Activated gamma-delta T cell treated with anti-CD3 and anti-CD28 coated beads, Interleukin-2, amount 50 U/mL, for 16 hours (primary cell): ENCODE results near the gene REXO4.
"Not testable (repeated sequence)": the region's sequence is repeated elsewhere in the genome, so short reads cannot be mapped to it uniquely, and the experiment has no call there.

Experiments
- DNase-seq: peaks from one replicate; pipeline ENCODE4 v3.0.0-alpha.2; 2020; ENCODE audit warnings: low read depth

REXO4 gene

DNA sequence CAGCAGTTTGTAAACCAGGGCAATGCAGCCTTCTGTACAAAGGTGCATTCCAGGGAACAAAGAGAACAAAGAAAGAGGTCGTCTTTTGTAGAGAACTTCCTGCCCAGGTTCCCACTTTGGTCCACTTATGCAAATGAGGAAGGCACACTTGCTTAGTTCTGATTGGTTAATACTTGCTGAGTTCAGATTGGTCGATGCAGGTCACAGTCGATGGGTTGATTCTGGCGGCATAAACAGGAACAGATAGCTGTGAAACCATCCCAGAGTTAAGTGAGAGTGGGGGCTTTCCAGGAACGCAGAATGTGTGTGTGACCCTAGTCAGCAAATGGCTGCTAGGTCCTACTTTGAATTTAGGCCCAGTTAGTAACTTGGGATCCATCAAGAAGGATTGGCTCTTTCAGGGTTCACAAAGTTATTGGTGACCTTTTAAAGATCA is 2.6 kb upstream of the REXO4 start:
- DNase-seq, result no peak

DNA sequence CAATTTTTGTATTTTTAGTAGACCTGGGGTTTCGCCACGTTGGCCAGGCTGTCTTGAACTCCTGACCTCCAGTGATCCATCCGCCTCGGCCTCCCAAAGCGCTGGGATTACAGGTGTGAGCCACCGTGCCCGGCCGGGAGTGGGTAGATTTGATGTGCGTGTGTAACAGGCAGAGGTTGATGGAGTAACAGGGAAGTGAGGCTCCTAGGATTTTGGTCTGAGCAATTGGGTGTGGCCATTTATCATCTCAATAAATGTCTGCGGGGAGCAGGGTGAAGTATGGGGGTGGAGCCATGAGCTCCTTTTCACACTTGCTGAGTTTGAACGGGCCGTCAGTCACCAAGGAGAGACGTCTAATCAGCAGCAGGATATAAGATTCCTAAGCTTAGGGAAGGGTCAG is 1.2 kb upstream of the REXO4 start:
- no peak for DNase-seq

DNA sequence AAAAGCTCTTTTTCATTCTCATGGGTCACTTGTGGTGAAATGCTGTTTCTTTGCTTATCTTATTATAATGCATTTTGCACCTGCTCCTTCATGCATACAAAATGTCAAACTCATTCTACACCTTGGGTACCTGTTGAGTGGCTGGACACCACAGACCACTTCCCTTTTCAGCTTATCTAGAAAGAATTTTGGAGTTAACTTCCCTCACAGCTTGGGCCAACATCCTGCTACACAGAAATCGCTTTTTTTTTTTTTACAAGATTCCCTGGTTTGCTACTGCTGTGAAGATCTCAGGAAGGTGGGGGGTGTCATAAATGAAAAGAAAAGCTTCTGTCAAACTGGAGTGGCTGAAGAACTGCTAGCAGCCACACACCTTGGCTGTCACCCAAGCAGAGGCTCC is 2.6 kb downstream of the REXO4 start:
- no peak for DNase-seq

DNA sequence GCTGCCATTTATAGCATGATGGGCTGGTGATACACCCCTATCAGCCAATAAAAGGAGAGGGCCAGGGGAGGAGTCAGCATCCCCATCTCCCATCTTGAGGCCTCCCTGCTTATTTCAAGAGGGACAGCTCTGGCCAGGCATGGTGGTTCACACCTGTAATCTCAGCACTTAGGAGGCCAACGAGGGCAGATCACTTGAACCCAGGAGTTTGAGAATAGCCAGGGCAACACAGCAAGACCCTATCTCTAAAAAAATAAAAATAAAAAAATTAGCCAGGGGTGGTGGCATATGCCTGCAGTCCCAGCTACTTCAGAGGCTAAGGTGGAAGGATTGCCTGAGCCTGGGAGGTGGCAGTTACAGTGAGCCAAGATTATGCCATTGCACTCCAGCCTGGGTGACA is 9.8 kb downstream of the REXO4 start:
- no peak for DNase-seq

DNA sequence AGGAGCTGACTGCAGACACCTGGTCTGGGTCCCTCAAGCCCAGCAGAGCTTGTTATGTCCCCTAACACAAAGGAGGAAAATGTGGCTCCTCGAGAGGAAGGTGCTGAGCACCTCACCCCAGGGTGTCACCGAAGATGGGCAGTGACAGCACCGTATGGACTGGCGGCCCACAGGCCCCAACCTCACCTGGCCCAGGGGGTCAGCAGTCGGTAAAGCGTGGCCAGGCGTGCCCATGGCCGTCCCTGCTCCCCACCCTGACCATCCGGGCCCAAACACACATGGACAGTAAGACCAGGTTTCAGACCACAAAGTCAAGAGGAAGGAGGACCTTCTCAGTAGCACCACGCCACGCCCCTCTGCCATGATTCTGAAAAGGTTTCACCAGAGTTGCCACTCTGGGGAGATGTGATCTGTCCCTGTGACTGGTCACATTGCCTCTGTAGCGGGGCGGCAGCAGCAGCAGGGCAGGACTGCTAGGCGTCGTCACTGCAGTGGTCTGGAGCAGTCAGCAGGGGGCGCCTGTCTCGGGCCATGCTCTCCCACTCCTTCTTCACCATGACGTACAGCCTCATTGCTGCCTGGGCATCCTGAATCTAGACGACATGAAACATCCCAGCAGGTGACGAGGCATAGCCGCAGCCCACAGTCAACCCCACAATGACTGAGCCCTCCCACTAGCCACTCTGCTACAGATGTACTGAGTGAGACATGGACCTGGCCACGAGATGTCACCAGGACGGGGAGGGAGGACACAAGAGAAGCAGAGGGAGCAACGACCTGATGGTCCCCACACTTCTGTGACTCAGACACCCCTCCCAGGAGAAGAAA is 11.1 kb downstream of the REXO4 start:
- peak; percentile 64 for DNase-seq

DNA sequence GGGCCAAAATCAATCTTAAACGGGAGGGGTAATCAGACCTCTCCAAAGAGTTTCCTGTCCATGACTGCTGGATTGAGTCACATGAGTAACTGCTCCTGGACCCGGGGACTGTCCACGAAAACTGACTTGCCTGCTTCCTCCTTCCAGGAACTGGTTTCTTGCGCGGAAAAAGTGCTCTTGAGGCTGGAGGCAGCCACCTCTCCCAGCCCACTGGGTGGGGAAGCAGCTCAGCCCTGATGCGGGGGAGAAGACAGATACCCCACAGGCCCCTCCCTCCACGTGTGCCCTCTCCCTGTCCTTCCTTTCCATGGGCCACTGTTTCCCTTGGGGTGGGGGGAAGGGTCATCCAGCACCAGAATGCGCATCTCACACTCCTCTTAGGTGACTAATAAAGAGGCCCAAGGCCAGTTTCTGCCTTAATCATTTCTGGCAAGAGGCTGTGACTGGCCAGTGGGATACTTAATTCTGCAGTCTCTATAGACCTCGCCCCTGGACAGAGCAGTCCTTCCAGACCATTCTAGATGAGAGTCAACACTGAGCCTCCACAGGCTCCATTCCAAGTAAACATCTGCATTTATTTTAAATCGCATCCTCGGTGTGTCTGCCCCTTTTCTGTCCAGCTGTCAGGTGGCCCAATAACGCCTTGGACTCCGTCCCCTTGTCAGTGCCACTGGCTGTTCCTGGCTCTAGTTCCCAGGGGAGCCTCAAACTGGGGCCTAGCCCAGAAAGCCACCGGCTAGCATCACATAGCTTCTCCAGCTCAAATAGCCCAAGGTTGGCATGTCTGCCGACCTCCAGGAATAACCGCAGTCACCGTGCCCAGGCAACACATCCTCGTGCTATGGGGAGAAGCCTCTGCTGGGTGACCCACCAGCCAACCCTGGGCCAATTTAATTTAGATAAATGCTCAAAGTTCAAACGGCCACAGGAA is 12.0 kb downstream of the REXO4 start:
- no peak for DNase-seq

DNA sequence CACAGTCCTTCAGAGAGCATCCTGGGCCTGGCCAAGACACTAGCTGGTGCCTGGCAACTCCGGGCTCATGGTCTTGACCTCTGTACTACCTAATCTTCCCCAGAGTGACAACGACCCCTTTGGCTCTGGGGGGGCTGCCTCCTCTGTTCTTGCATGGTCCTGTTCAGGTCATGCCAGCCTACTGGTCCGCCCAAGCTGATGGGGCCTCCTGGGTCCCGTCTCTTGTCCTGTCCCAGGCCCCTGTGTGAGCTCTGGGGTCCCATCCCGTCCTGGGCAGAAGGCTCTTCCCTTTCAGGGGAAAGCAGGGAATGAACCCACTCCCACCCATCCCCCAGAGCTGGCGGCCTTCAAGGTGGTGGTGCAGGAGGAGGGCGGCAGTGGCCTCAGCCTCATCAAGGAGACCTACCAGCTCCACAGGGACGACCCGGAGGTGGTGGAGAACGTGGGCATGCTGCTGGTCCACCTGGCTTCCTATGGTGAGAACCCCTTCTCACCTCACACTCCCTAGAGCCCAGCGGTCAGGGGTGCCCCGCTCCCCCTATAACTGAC is 13.3 kb downstream of the REXO4 start:
- DNase-seq, result no peak

DNA sequence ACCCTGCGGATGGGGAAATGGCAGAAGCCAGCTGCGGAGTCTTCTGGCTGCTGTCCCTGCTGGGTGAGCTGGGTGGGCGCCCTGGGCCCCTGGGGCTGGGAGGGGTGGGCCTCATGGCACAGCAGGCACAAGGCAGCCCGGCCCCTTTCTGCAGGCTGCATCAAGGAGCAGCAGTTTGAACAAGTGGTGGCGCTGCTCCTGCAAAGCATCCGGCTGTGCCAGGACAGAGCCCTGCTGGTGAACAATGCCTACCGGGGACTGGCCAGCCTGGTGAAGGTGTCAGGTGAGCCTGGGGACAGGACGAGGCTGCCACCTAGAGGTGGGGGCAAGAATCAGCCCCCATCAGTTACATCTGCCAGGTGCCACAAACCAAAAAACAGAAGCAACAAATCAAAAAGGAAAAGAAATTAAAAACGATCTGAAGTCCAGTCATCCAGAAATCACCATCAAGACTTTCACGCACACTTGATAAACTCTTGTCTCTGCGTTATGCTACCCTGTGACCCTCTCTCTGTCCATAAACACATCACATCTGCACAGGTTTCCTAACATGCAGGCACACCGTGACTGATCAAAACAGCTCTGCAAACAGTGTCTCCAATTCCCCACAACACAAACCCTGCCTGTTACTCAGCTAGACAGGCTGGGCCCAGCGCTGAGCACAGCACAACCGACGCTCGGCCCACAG is 13.9 kb downstream of the REXO4 start:
- DNase-seq, result peak; percentile 38

DNA sequence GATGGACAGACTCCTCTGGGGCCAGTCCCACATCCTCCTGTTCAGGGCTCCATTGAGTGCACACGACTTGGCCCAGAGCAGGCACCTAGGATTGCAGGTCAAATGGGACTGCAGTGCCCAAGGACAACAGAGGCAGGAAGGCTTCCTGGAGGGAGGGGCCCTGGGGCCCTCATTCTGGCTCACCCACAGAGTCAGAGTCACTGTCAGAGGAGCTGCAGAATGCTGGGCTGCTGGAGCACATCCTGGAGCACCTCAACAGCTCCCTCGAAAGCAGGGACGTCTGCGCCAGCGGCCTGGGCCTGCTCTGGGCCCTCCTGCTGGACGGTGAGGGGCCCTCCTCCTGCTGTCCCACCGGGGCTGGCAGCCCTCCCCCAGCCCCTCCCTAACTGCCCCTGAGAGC is 15.1 kb downstream of the REXO4 start:
- DNase-seq, result no peak

DNA sequence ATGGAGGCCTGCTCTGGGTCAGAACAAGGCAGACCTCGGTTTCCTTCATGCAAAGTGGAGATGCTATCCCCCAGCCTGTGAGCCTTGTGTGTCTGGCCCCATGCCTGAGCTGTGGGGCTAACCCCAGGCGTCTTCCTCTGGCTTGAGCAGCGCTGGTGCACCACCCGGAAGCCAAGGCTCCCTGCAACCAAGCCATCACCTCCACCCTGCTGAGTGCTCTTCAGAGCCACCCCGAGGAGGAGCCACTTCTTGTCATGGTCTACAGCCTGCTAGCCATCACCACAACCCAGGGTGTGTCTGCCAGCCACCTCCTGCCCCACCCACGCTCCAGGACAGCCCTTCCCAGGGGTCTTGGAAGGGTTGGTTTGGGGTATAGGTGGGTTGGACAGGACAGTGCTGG is 16.2 kb downstream of the REXO4 start:
- no peak for DNase-seq

DNA sequence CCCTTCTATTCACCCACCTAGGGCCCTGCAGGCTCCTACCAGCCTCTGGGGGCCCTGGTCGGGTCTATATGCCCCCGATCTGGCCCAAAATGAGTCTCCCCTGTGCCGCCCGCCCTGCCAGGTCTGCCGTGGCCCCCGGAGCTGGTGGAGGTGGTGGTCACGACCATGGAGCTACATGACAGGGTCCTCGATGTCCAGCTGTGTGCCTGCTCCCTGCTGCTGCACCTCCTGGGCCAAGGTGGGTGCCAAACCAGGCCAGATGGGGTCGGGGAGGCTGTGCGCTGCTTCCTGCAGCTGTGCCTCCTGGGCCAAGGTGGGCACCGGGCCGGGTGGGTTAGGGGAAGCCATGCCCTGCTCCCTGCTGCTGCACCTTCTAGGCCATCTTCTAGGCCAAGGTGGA is 17.5 kb downstream of the REXO4 start:
- no peak for DNase-seq

DNA sequence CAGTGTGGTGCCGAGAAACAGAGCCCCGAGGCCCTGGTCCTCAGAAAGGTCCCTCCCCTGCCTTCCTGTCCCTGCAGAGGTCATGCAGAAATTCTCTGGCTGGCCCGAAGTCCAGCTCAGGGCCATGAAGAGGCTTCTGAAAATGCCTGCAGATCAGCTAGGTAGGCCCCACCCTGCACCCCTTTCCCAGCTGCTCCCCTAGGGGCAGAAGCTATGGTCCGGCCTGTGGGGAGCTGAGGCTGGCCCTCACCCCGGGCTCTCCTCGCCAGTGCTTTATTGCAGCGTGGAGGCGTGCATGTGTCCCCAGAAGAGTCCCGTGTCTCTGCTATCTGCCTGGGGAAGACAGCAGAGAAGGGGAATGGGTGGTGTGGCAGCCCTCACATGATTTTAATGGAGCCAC is 19.9 kb downstream of the REXO4 start:
- DNase-seq, result no peak

DNA sequence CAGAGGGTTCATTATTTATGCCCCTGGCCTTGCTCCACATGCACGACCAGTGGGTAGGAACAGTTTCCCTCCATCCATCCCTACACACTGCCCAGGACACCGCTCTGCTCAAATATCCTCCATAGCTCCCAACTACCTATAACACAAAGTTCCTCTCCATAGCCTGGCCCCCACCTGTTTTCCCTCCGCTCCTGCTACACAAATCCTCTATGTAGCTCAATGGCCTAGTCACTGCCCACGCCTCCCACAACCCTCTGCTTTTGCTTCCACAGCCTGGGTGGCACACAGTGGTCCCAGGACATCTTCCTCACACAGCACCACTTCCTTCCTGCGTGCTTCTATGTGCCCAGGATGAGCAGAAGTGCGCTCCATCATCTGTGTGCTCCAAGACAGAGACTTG is 20.4 kb downstream of the REXO4 start:
- DNase-seq, result no peak

DNA sequence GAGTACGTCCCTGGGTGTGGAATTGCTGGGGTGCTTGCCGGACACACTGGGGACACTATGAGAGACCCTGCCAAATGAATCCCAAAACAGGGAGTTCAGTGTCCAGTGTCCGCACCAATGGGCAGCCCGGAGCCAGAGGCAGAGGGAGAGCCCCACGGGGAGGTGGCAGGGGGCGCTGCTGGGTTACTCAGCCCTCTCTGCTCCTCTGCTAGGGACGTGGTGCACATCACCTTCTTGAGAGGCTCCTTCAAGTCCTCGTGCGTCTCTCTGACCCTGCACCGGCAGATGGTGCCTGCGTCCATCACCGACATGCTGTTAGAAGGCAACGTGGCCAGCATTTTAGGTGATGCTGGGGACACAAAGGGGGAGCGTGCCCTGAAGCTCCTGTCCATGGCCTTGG is 20.9 kb downstream of the REXO4 start:
- DNase-seq, result no peak

DNA sequence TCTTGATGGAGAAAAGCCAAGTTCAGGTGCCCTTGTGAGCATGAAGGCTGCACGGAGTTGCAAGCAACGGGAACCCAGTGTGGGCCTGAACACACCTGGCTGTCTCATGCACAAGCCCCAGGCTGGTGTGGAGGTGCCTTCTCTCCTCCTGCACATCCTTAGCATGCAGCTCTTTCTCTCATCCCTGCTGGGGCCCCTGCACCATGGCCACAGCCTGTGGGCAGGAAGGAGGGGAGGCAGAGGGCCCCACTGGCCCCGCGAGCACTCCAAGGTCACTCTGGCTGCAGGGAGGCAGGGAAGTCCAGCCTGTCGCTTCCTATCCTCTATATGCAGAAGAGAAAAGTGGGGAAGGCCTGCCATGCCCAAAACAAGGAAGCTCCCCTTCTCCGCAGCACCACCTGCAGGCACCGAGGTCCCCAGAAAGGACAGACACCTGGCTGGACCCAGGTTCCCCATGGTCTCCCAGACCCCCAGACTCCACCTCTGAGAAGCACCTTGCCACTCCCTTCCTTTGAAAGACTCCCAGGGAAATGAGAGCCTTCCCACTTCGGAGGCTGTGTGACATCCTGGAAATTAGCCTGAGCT is 23.0 kb downstream of the REXO4 start:
- DNase-seq, result no peak

DNA sequence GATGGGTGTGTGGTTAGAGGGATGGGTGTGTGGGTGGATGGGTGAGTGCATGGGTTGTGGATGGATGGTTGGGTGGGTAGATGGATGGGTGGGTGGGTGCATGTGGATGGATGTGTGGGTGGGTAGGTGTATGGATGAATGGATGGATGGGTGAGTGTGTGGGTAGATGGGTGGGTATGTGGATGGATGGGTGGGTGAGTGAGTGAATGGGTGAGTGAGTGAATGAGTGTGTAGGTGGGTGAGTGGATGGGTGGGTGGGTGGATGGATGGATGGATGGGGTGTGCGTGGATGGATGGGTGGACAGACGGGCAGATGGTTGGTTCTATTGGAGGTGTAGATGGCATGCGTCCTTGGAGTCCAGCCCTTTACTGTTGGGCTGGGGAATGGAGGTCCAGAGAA is 24.4 kb downstream of the REXO4 start:
- no peak for DNase-seq

DNA sequence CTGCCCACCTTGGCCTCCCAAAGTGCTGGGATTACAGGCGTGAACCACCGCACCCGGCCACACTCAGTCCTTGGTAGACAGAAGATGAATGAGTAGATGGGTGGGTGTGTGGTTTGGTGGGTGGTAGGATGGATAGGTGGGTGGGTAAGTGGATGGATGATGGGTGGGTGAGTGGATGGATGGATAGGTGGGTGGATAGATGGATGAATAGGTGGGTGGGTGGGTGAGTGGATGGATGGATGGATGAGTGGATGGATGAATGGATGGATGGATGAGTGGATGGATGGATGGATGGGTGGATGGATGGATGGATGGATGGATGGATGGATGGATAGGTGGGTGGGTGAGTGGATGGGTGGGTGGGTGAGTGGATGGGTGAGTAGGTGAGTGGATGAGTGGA is 25.5 kb downstream of the REXO4 start:
- DNase-seq, result not testable (repeated sequence)

DNA sequence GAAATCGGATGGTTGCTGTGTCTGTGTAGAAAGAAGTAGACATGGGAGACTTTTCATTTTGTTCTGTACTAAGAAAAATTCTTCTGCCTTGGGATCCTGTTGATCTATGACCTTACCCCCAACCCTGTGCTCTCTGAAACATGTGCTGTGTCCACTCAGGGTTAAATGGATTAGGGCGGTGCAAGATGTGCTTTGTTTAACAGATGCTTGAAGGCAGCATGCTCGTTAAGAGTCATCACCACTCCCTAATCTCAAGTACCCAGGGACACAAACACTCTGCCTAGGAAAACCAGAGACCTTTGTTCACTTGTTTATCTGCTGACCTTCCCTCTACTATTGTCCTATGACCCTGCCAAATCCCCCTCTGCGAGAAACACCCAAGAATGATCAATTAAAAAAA is 26.4 kb downstream of the REXO4 start:
- DNase-seq, result not testable (repeated sequence)

DNA sequence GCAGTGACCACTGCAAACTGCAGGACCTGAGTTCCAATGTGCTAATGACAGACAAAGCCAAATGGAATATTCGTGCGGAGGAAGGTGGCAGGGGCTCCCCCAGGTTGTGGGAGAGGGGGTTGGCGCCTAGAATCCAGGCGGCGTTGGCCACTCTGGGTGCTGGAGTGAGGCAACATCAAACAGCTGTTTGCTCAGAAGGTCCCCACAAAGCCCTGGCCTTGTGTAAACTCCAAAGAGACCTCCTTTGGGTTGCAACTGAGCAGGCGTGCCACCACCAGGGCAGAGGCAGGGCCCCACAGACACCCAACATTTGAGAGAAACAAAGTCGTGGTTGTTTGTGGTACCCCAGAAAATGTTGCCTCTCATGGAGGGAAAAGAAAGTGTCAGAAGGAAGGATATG is 27.1 kb downstream of the REXO4 start:
- DNase-seq, result no peak

DNA sequence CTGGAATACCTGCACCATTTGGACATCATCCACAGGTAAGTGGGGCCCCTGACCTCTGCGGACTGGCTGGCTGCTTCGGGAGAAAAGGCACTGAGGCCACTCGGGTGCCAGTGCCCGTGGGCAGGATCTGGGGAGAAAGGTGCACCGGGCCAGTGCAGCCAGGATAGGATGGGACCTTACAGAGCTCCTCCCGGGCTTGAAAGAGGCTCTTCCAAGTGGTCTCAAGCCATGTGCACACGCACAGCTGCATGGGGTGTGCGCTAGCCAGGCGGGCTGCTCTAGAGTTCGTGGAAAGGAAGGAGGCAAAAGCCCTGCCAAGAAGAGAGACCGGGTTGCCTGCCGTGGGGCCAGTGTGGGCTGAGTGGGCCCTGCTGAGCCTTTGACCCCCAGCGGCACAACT is 28.2 kb downstream of the REXO4 start:
- no peak for DNase-seq

DNA sequence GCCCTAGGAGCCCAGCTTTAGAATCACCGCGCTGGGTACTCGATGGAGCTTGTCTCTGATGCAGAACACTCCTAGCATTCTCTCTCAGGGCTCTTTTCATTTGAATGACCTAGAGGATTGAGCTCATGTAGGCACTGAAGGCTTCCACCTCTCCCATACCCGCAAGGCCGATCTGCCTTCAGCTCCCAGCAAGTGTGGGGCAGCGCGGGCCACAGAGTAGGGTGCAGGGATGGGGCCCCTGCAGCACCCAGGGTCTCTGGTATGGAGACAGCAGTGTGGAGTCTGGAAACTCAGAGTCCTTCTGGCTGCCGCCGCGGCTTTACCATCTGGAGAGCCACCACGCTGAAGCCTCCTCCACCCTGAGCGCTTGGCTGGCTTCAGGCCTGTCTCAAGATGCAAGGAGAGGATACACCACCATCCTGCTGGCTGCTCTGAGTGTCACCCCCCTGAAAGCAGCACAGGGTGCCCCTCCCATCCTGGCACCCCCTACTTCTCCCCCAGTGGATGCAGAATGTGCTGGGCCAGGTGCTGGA is 28.7 kb downstream of the REXO4 start:
- no peak for DNase-seq

DNA sequence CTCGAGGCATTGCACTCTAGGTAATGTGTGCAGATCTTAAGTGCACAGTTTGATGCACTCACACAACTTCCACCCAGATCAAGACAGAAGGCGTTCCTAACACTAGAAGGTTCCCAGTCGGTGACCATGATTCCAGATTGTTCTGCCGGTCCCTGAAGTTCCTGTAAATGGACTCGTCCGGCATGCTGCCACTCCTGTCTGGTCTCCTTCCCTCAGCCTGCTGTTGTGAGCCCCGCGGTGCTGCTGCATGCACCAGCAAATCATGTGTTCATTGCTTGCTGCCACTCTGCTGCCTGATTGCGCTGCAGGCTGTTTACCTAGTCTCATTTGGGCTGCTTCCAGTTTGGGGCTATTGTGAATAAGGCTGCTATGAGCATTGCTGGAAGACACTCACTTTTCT is 30.1 kb downstream of the REXO4 start:
- no peak for DNase-seq
